ENCODE data around the gene RUSC1.

DNA sequence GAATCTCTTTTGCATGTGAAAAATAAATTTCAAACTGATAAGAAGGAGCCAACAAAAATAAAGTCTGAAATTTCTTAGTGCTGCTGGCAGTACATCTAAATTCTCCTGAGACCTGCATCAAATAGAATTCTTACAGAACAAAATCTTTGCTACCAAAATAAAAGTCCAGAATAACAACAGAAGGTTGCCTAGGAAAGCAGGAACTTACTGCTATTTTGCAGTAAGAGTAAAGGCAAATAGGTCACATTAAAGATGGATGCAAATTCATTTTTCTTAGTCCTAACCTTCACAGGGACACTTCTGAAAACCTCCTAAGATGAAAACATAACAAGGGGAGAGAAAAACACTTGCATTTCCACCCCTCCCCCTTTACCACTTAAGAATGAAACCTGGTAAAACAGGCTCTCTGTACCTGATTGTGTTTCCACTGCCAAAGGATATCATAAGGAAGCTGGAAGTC, 59.0 kb downstream of the RUSC1 start:
- TF ChIP-seq, protein P1, sequence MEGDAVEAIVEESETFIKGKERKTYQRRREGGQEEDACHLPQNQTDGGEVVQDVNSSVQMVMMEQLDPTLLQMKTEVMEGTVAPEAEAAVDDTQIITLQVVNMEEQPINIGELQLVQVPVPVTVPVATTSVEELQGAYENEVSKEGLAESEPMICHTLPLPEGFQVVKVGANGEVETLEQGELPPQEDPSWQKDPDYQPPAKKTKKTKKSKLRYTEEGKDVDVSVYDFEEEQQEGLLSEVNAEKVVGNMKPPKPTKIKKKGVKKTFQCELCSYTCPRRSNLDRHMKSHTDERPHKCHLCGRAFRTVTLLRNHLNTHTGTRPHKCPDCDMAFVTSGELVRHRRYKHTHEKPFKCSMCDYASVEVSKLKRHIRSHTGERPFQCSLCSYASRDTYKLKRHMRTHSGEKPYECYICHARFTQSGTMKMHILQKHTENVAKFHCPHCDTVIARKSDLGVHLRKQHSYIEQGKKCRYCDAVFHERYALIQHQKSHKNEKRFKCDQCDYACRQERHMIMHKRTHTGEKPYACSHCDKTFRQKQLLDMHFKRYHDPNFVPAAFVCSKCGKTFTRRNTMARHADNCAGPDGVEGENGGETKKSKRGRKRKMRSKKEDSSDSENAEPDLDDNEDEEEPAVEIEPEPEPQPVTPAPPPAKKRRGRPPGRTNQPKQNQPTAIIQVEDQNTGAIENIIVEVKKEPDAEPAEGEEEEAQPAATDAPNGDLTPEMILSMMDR (IDR thresholded peaks at IDR 0.05; ENCODE audit: insufficient read depth, low read length, poor library complexity, severe bottlenecking): no peak
- TF ChIP-seq EZH2phosphoT487 (conservative IDR thresholded peaks at IDR 0.05; ENCODE audit: low read length): no peak

All from SU-DHL-6 (cell line).